ENCODE measurements around the gene FSCB. TPM values are rescaled to one million over a fixed set of nuclear protein-coding genes. Genes with fewer than 3 reads are reported as not detected.

FSCB gene, protein sequence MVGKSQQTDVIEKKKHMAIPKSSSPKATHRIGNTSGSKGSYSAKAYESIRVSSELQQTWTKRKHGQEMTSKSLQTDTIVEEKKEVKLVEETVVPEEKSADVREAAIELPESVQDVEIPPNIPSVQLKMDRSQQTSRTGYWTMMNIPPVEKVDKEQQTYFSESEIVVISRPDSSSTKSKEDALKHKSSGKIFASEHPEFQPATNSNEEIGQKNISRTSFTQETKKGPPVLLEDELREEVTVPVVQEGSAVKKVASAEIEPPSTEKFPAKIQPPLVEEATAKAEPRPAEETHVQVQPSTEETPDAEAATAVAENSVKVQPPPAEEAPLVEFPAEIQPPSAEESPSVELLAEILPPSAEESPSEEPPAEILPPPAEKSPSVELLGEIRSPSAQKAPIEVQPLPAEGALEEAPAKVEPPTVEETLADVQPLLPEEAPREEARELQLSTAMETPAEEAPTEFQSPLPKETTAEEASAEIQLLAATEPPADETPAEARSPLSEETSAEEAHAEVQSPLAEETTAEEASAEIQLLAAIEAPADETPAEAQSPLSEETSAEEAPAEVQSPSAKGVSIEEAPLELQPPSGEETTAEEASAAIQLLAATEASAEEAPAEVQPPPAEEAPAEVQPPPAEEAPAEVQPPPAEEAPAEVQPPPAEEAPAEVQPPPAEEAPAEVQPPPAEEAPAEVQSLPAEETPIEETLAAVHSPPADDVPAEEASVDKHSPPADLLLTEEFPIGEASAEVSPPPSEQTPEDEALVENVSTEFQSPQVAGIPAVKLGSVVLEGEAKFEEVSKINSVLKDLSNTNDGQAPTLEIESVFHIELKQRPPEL
- not detected for total RNA-seq (2021; ENCODE audit: unreplicated experiment)
- polyA plus RNA-seq (2012) = not detected in 2 replicates
- not detected for Bru-seq, nascent RNA
- BruChase-seq, experiment 1, labeled RNA remaining after a 6-hour chase = not detected
- not detected for BruChase-seq, experiment 2, labeled RNA remaining after a 2-hour chase
- long read RNA-seq = 0 reads

DNA sequence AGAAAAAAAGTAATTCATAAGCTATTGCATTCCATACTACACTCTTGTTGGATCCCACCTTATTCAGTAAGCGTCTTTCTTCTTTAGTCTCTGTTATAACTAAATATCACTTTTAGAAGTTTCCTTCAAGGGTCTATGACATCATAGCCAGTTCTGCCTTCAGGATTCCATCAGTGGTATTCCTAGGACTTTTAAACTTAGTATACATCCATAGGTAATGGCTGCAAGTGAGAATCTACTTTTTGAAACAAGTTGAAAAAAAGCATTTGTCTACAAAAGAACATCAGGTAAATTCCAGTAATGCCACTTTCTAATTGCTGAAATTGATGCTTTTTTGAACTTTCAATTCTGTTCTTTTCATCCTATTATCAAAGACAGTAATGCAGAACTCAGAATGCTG is at the start of gene FSCB:
Gene FSCB (minus strand): TSS at position 101 of the 400 bp plus-strand sequence. CDS start 296 bp downstream, outside the sequence.
- CTCF ChIA-PET = no interaction called here
- no peaks in the 10 kb centered on the region for H4K20me1 ChIP-seq (ENCODE audit: insufficient read depth)
- TF ChIP-seq JUND (IDR thresholded peaks at IDR 0.05) (no peak), POLR2A (IDR thresholded peaks at IDR 0.05; ENCODE audit: borderline replicate concordance, extremely low read depth, insufficient read depth, insufficient read length) (no peak), FOSL1 (IDR thresholded peaks at IDR 0.05; ENCODE audit: low read depth) (no peak), YY1 (IDR thresholded peaks at IDR 0.05; ENCODE audit: extremely low read depth, insufficient replicate concordance, low read depth, low read length) (no peak), EGR1 (IDR thresholded peaks at IDR 0.05; ENCODE audit: low read depth) (no peak), EZH2 (IDR thresholded peaks at IDR 0.05) (no peak), SP1 (IDR thresholded peaks at IDR 0.05; ENCODE audit: low read depth) (no peak), POLR2AphosphoS5 (IDR thresholded peaks at IDR 0.05; ENCODE audit: low read depth, low read length) (no peak), ELF1 (IDR thresholded peaks at IDR 0.05; ENCODE audit: borderline replicate concordance, low read depth) (no peak)
- TF ChIP-seq, protein P1, sequence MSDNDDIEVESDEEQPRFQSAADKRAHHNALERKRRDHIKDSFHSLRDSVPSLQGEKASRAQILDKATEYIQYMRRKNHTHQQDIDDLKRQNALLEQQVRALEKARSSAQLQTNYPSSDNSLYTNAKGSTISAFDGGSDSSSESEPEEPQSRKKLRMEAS (IDR thresholded peaks at IDR 0.05) = no peak
- TF ChIP-seq, protein P2, sequence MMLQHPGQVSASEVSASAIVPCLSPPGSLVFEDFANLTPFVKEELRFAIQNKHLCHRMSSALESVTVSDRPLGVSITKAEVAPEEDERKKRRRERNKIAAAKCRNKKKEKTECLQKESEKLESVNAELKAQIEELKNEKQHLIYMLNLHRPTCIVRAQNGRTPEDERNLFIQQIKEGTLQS (IDR thresholded peaks at IDR 0.05) = no peak
- TF ChIP-seq, protein P3, sequence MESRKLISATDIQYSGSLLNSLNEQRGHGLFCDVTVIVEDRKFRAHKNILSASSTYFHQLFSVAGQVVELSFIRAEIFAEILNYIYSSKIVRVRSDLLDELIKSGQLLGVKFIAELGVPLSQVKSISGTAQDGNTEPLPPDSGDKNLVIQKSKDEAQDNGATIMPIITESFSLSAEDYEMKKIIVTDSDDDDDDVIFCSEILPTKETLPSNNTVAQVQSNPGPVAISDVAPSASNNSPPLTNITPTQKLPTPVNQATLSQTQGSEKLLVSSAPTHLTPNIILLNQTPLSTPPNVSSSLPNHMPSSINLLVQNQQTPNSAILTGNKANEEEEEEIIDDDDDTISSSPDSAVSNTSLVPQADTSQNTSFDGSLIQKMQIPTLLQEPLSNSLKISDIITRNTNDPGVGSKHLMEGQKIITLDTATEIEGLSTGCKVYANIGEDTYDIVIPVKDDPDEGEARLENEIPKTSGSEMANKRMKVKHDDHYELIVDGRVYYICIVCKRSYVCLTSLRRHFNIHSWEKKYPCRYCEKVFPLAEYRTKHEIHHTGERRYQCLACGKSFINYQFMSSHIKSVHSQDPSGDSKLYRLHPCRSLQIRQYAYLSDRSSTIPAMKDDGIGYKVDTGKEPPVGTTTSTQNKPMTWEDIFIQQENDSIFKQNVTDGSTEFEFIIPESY (IDR thresholded peaks at IDR 0.05; ENCODE audit: extremely low read depth, insufficient replicate concordance, low read length) = no peak
- TF ChIP-seq, protein P4, sequence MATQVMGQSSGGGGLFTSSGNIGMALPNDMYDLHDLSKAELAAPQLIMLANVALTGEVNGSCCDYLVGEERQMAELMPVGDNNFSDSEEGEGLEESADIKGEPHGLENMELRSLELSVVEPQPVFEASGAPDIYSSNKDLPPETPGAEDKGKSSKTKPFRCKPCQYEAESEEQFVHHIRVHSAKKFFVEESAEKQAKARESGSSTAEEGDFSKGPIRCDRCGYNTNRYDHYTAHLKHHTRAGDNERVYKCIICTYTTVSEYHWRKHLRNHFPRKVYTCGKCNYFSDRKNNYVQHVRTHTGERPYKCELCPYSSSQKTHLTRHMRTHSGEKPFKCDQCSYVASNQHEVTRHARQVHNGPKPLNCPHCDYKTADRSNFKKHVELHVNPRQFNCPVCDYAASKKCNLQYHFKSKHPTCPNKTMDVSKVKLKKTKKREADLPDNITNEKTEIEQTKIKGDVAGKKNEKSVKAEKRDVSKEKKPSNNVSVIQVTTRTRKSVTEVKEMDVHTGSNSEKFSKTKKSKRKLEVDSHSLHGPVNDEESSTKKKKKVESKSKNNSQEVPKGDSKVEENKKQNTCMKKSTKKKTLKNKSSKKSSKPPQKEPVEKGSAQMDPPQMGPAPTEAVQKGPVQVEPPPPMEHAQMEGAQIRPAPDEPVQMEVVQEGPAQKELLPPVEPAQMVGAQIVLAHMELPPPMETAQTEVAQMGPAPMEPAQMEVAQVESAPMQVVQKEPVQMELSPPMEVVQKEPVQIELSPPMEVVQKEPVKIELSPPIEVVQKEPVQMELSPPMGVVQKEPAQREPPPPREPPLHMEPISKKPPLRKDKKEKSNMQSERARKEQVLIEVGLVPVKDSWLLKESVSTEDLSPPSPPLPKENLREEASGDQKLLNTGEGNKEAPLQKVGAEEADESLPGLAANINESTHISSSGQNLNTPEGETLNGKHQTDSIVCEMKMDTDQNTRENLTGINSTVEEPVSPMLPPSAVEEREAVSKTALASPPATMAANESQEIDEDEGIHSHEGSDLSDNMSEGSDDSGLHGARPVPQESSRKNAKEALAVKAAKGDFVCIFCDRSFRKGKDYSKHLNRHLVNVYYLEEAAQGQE (IDR thresholded peaks at IDR 0.05; ENCODE audit: low read depth) = no peak

More for the DNA sequence above, at the start of gene FSCB:
- Histone ChIP-seq H3K4me2 (ENCODE audit: low read length) (no peak within 1 kb of the TSS), H3K4me1 (ENCODE audit: control insufficient read depth in 1 of 2, insufficient read depth in 2 of 2, low read length in 2 of 2) (no peaks in the 10 kb centered on the region), H3K27ac (ENCODE audit: low read depth, low read length) (no peak within 1 kb of the TSS), H3K27me3 (ENCODE audit: insufficient read depth, low read length) (no peaks in the 10 kb centered on the region), H3K9me2 (ENCODE audit: insufficient read depth) (no peaks in the 10 kb centered on the region), H3K9me3 (ENCODE audit: control insufficient read depth in 1 of 2, insufficient read depth in 1 of 2, low read depth in 1 of 2, low read length in 2 of 2) (no peaks in the 10 kb centered on the region), H3K79me2 (ENCODE audit: insufficient read depth, low read length) (no peaks in the 10 kb centered on the region), H3K4me3 (replicated peaks in 1 of 2; ENCODE audit: low read depth in 1 of 2, low read length in 2 of 2) (no peak within 1 kb of the TSS), H3K36me3 (ENCODE audit: control insufficient read depth in 1 of 2, insufficient read depth in 2 of 2, low read length in 2 of 2) (no peaks in the 10 kb centered on the region), H2AFZ (ENCODE audit: low read depth, low read length, poor library complexity, severe bottlenecking) (no peak within 1 kb of the TSS), H3K9ac (ENCODE audit: low read length) (no peak within 1 kb of the TSS)
- BruUV-seq (replicated peaks) = no TSS peak
- RAD21 ChIA-PET (ENCODE audit: low non-redundant PET in 1 of 2, low total read pairs in 2 of 2, uncharacterized antibody in 2 of 2, unreplicated experiment in 2 of 2) = no interaction called here
- POLR2A ChIA-PET = no interaction called here
- DNase-seq (ENCODE audit: low read depth, low spot score) (no peak), ATAC-seq (no peak)
- intact Hi-C loops (cut with micrococcal nuclease) = no loop called here
